K562 (cell line): ENCODE measurements around the gene ACSL3. TPM values are rescaled to one million over a fixed set of nuclear protein-coding genes. Genes with fewer than 3 reads are reported as not detected.

ENCODE experiments used
- ATAC-seq: fragments of 200-7000 bp; cut with Tn5 transposase; 3 replicates; pipeline ENCODE4 v1.9.1; 2020; ENCODE audit warnings: moderate library complexity
- BruUV-seq: library from RNA; stranded (reverse); fragments of 400-500 nt; replicated peaks from 2 replicates; lab custom pipeline; 2021; lab: Mats Ljungman, UMichigan
- CTCF ChIA-PET: fragments of 300-600 bp; formaldehyde crosslinking; extraction: SDS; loops from one replicate; lab custom pipeline; 2021; ENCODE audit warnings: low intra/inter-chr PET ratio; lab: Yijun Ruan, JAX
- POLR2A ChIA-PET: fragments of 300-600, 350-650 bp; sonication (Branson Sonifier 250); formaldehyde crosslinking; extraction: SDS; loops from one replicate; lab custom pipeline; 2021; ENCODE audit warnings: antibody characterized with exemption, inconsistent platforms; lab: Yijun Ruan, JAX
- DNase-seq, 4 experiments: peaks; one replicate each; pipeline versions ENCODE4 v3.0.0 to v3.0.0-alpha.2; 2011 to 2018; ENCODE audit warnings: low spot score in 3 of 4, mixed read lengths in 3 of 4; ENCODE audit errors: extremely low read depth in 1 of 4
- FAIRE-seq: peaks from 2 replicates; lab custom pipeline; 2011; peaks lifted over from hg19 to GRCh38; lab: Jason Lieb, UNC
- H2AFZ ChIP-seq: 2 replicates; pipeline ENCODE4 v1.6.0; 2011; ENCODE audit warnings: low read depth, low read length, control low read depth, inconsistent platforms
- H3K27ac ChIP-seq: fragments of 200-600 bp; 3 replicates; pipeline ENCODE4 v1.8.0; 2011; ENCODE audit warnings: low read depth, mild to moderate bottlenecking, control low read depth, inconsistent platforms, low read length, moderate library complexity, mixed read lengths; ENCODE audit errors: extremely low read depth
- H3K27me3 ChIP-seq, 2 experiments: fragments of 300-600 bp in 1 of 2; 2 replicates in 1 of 2; 3 replicates in 1 of 2; pipeline versions ENCODE4 v1.6.0 to v1.8.0; 2011; ENCODE audit warnings: inconsistent platforms in 2 of 2, low read length in 2 of 2, mild to moderate bottlenecking in 1 of 2, mixed read lengths in 1 of 2, moderate library complexity in 1 of 2; ENCODE audit not compliant: control insufficient read depth in 2 of 2, insufficient read depth in 2 of 2
- H3K36me3 ChIP-seq: fragments of 300-600 bp; 3 replicates; pipeline ENCODE4 v1.8.0; 2011; ENCODE audit warnings: mild to moderate bottlenecking, low read length, inconsistent platforms; ENCODE audit not compliant: control insufficient read depth, insufficient read depth
- H3K4me1 ChIP-seq, 2 experiments: fragments of 200-600 bp in 1 of 2; replicated peaks in 1 of 2; 2 replicates in 1 of 2; 3 replicates in 1 of 2; pipeline versions ENCODE4 v1.5.1 to v1.8.0; 2011; ENCODE audit warnings: inconsistent platforms in 2 of 2, low read length in 2 of 2, mild to moderate bottlenecking in 1 of 2, mixed read lengths in 1 of 2, moderate library complexity in 1 of 2; ENCODE audit not compliant: control insufficient read depth in 2 of 2, insufficient read depth in 2 of 2
- H3K4me2 ChIP-seq: 2 replicates; pipeline ENCODE4 v1.6.1; 2011; ENCODE audit warnings: low read length, control low read depth, inconsistent platforms, mixed read lengths; ENCODE audit not compliant: insufficient read depth
- H3K4me3 ChIP-seq: fragments of 200-600 bp; sonication (generic), shearing (Covaris generic); 2 replicates; pipeline ENCODE4 v1.5.1; 2016; ENCODE audit warnings: control low read depth, inconsistent platforms
- H3K79me2 ChIP-seq: fragments of 200-600 bp; 3 replicates; pipeline ENCODE4 v1.8.0; 2011; ENCODE audit warnings: low read length, inconsistent platforms; ENCODE audit not compliant: control insufficient read depth, insufficient read depth
- H3K9ac ChIP-seq, 2 experiments: 2 replicates each; pipeline versions ENCODE4 v1.6.0 to v1.6.1; 2011; ENCODE audit warnings: low read depth in 2 of 2, low read length in 2 of 2, control low read depth in 1 of 2, inconsistent platforms in 1 of 2, mild to moderate bottlenecking in 1 of 2, mixed read lengths in 1 of 2; ENCODE audit not compliant: insufficient read depth in 1 of 2
- H3K9me1 ChIP-seq: one replicate; pipeline ENCODE4 v1.6.0; 2011; ENCODE audit warnings: inconsistent platforms, mild to moderate bottlenecking, low read length, moderate library complexity; ENCODE audit not compliant: control insufficient read depth, insufficient read depth
- H3K9me3 ChIP-seq: replicated peaks from 2 replicates; pipeline ENCODE4 v1.5.1; 2011; ENCODE audit warnings: low read depth, low read length, inconsistent platforms; ENCODE audit not compliant: control insufficient read depth, insufficient read depth
- H4K20me1 ChIP-seq: replicated peaks from 2 replicates; pipeline ENCODE4 v1.6.1; 2011; ENCODE audit warnings: low read length, inconsistent platforms, mixed read lengths; ENCODE audit not compliant: control insufficient read depth, insufficient read depth
- ATF1 ChIP-seq, 2 experiments: fragments of 450-650 bp in 1 of 2; IDR thresholded peaks; 2 replicates each; pipeline ENCODE4 v1.6.1; 2016; ENCODE audit warnings: missing compliant biosample characterization in 1 of 2, missing genetic modification characterization in 1 of 2
- ATF2 ChIP-seq: sonication (generic); formaldehyde crosslinking; IDR thresholded peaks from 2 replicates; pipeline ENCODE4 v1.8.1; 2022; ENCODE audit warnings: missing genetic modification reagents
- HNRNPLL ChIP-seq: fragments of 200-400 bp; formaldehyde crosslinking; IDR thresholded peaks from 2 replicates; pipeline ENCODE4 v1.6.1; 2017; ENCODE audit warnings: low read length, low read depth, mild to moderate bottlenecking; ENCODE audit not compliant: poor library complexity, severe bottlenecking
- ILK ChIP-seq: fragments of 450-650 bp; IDR thresholded peaks from 2 replicates; pipeline ENCODE4 v1.6.1; 2016; ENCODE audit warnings: missing genetic modification characterization, low read depth, mild to moderate bottlenecking, missing compliant biosample characterization, moderate library complexity, borderline replicate concordance
- NBN ChIP-seq: fragments of 450-650 bp; IDR thresholded peaks from 2 replicates; pipeline ENCODE4 v1.6.1; 2016; ENCODE audit warnings: low read depth, mild to moderate bottlenecking
- RCOR1 ChIP-seq, 2 experiments: IDR thresholded peaks; 2 replicates each; pipeline ENCODE4 v1.6.1; 2012; ENCODE audit warnings: low read depth in 2 of 2, low read length in 2 of 2, borderline replicate concordance in 1 of 2, improper control_type of control experiment in 1 of 2
- SIN3A ChIP-seq, 2 experiments: fragments of 150-350 bp in 1 of 2; IDR thresholded peaks; 2 replicates each; pipeline ENCODE4 v1.6.1; 2011 to 2016; ENCODE audit warnings: borderline replicate concordance in 2 of 2, low read depth in 2 of 2, low read length in 2 of 2, mild to moderate bottlenecking in 2 of 2, moderate library complexity in 2 of 2; ENCODE audit not compliant: control insufficient read depth in 1 of 2
- TCF7L2 ChIP-seq: fragments of 150-350 bp; IDR thresholded peaks from 2 replicates; pipeline ENCODE4 v1.6.1; 2016; ENCODE audit warnings: low read depth, mild to moderate bottlenecking, low read length, moderate library complexity
- ZFX ChIP-seq: sonication (generic); formaldehyde crosslinking; IDR thresholded peaks from 2 replicates; pipeline ENCODE4 v1.8.0; 2022; ENCODE audit warnings: mild to moderate bottlenecking, missing genetic modification reagents, moderate library complexity
- WGBS: fragments of 100-300 bp; shearing (Covaris generic); methylation state at CpG from one replicate; pipeline ENCODE4 v1.1.6; 2016; ENCODE audit warnings: low coverage, mixed read lengths; ENCODE audit not compliant: insufficient coverage; ENCODE audit errors: missing lambda C conversion rate; 5-methylcytosine and 5-hydroxymethylcytosine counted together
- in situ Hi-C: fragments of 300-500 bp; cut with MboI; formaldehyde crosslinking; loops from 4 replicates; pipeline ENCODE4 v1.15.0; 2018; ENCODE audit warnings: inconsistent platforms, mixed read lengths
- intact Hi-C: fragments of 100-400 bp; cut with micrococcal nuclease; formaldehyde crosslinking; loops from 2 replicates; pipeline ENCODE4 v1.14.2; 2022
- polyA plus RNA-seq, 8 experiments: library from polyadenylated mRNA; depleted of rRNA in 4 of 8; stranded (reverse) in 5 of 8; unstranded in 3 of 8; fragments of >200 nt; fragmentation: Nextera tagmentation in 2 of 8; fragmentation: Illumina TruSeq in 1 of 8; extraction: Ambion mirVana in 2 of 8; extraction: Trizol in 1 of 8; gene quantifications; 2 replicates each; pipeline versions ENCODE4 v1.2.1 to v1.2.3, GENCODE V29; 2011 to 2014; ENCODE audit warnings: inconsistent platforms in 1 of 8, missing spikeins in 1 of 8
- total RNA-seq, 7 experiments: library from RNA; depleted of rRNA in 6 of 7; stranded (reverse); fragments of >200 nt in 6 of 7; fragmentation: Illumina TruSeq in 2 of 7; extraction: Trizol in 2 of 7; gene quantifications; 2 replicates each; pipeline versions ENCODE4 v1.2.1 to v1.2.3, GENCODE V29; 2011 to 2021; ENCODE audit warnings: low replicate concordance in 1 of 7
- TF ChIP-seq, protein P1 (sequence below): fragments of 200-800 bp; sonication (Bioruptor generic); IDR thresholded peaks from 2 replicates; pipeline ENCODE4 v1.6.1; 2017; ENCODE audit warnings: missing genetic modification characterization, missing compliant biosample characterization
- TF ChIP-seq, protein P2 (sequence below), 2 experiments: IDR thresholded peaks; 2 replicates each; pipeline ENCODE4 v1.6.1; 2012; ENCODE audit warnings: improper control_type of control experiment in 2 of 2, low read depth in 2 of 2, low read length in 2 of 2, borderline replicate concordance in 1 of 2
- TF ChIP-seq, protein P3 (sequence below): fragments of 450-650 bp; formaldehyde crosslinking; IDR thresholded peaks from 2 replicates; pipeline ENCODE4 v1.4.0; 2020; ENCODE audit warnings: mild to moderate bottlenecking, moderate library complexity

ACSL3 gene
- total and polyA plus RNA-seq, 9 of the 15 experiments (the other 6 are each of a cell fraction or from before 2014, with no cell fraction given) = 21.3 to 123 (median 85.2) TPM

GRCh38 chr2:222825031-222825430 is 35.8 kb upstream of the ACSL3 start (continued):
- TF ChIP-seq ZFX (CRISPR knock-in tag) (no peak), HNRNPLL (no peak), ATF2 (CRISPR knock-in tag) (no peak), RCOR1 (IDR thresholded peaks at IDR 0.05; ENCODE audit: borderline replicate concordance in 1 of 2, low read depth in 2 of 2, low read length in 2 of 2) (no peak)
- TF ChIP-seq, protein P1, sequence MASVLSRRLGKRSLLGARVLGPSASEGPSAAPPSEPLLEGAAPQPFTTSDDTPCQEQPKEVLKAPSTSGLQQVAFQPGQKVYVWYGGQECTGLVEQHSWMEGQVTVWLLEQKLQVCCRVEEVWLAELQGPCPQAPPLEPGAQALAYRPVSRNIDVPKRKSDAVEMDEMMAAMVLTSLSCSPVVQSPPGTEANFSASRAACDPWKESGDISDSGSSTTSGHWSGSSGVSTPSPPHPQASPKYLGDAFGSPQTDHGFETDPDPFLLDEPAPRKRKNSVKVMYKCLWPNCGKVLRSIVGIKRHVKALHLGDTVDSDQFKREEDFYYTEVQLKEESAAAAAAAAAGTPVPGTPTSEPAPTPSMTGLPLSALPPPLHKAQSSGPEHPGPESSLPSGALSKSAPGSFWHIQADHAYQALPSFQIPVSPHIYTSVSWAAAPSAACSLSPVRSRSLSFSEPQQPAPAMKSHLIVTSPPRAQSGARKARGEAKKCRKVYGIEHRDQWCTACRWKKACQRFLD = no peak

DNA sequence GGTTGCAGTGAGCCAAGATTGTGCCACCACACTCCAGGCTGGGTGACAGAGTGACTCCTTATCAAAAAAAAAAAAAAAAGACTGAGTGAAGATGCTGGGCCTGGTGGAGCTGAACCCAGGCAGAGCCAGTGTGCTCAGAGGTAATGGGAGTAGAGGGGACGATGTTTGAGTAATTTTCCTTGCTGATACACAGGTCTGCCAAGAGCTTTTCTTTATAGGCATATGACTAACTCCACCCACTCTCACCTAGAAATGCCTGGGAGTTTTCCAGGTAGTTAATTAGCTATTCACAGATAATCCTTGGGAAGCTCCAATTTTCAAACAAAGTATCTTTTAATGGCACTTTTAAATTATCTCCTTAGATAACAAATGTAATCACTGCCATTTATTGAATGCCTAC is 33.4 kb upstream of the ACSL3 start:
- Histone ChIP-seq H3K9me1 (no peaks in the 10 kb centered on the region), H3K9me3 (no peaks in the 10 kb centered on the region), H3K4me2 (no peak overlapping the region), H3K36me3 (no peaks in the 10 kb centered on the region), H2AFZ (no peak overlapping the region), H3K4me1 (peaks cover 5 to 13% of the 10 kb centered on the region in 2 experiments; a peak in 3 of 5 replicates), H3K9ac (no peak overlapping the region), H3K4me3 (no peak overlapping the region), H3K27ac (no peak overlapping the region), H3K79me2 (no peaks in the 10 kb centered on the region), H3K27me3 (no peaks in the 10 kb centered on the region), H4K20me1 (no peaks in the 10 kb centered on the region)
- WGBS = 40% methylated on average over 1 of the region's 1 CpG
- FAIRE-seq = no peak
- no peak for ATAC-seq
- intact Hi-C loops (no loop called here), in situ Hi-C loops (no loop called here)
- CTCF ChIA-PET = no interaction called here
- no TSS peak for BruUV-seq
- POLR2A ChIA-PET = interaction anchor here (0.7 kb wide), 1 partner anchor 1722 kb away, joined by 3 read pairs; no protein-coding TSS in a partner anchor
- no peak for DNase-seq
- TF ChIP-seq NBN = no peak
- TF ChIP-seq SIN3A (IDR thresholded peaks at IDR 0.05; ENCODE audit: borderline replicate concordance in 2 of 2, control insufficient read depth in 1 of 2, low read depth in 2 of 2, low read length in 2 of 2) = no peak
- no peak for TF ChIP-seq TCF7L2
- no peak for TF ChIP-seq ATF1 (CRISPR knock-in tag; IDR thresholded peaks at IDR 0.05)
- TF ChIP-seq ATF1 (tag; IDR thresholded peaks at IDR 0.05) = no peak
- TF ChIP-seq, protein P2, sequence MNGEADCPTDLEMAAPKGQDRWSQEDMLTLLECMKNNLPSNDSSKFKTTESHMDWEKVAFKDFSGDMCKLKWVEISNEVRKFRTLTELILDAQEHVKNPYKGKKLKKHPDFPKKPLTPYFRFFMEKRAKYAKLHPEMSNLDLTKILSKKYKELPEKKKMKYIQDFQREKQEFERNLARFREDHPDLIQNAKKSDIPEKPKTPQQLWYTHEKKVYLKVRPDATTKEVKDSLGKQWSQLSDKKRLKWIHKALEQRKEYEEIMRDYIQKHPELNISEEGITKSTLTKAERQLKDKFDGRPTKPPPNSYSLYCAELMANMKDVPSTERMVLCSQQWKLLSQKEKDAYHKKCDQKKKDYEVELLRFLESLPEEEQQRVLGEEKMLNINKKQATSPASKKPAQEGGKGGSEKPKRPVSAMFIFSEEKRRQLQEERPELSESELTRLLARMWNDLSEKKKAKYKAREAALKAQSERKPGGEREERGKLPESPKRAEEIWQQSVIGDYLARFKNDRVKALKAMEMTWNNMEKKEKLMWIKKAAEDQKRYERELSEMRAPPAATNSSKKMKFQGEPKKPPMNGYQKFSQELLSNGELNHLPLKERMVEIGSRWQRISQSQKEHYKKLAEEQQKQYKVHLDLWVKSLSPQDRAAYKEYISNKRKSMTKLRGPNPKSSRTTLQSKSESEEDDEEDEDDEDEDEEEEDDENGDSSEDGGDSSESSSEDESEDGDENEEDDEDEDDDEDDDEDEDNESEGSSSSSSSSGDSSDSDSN (IDR thresholded peaks at IDR 0.05; ENCODE audit: borderline replicate concordance in 1 of 2, low read depth in 2 of 2, low read length in 2 of 2) = no peak
- TF ChIP-seq, protein P3, sequence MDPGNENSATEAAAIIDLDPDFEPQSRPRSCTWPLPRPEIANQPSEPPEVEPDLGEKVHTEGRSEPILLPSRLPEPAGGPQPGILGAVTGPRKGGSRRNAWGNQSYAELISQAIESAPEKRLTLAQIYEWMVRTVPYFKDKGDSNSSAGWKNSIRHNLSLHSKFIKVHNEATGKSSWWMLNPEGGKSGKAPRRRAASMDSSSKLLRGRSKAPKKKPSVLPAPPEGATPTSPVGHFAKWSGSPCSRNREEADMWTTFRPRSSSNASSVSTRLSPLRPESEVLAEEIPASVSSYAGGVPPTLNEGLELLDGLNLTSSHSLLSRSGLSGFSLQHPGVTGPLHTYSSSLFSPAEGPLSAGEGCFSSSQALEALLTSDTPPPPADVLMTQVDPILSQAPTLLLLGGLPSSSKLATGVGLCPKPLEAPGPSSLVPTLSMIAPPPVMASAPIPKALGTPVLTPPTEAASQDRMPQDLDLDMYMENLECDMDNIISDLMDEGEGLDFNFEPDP (CRISPR knock-in tag) = no peak
- TF ChIP-seq ILK (tag) = no peak
